Gastroesophageal sphincter (tissue), 3 donors: ENCODE results near the gene TRIM54.

Source experiments
- CTCF ChIP-seq, 4 experiments: fragments of 200-600 bp in 2 of 4; fragments of 450-650 bp in 2 of 4; sonication (generic) in 1 of 4; IDR thresholded peaks; one replicate each; pipeline ENCODE4 v1.5.1; 2017 to 2019; ENCODE audit warnings: antibody characterized with exemption in 4 of 4, mild to moderate bottlenecking in 2 of 4, moderate library complexity in 2 of 4
- EP300 ChIP-seq: sonication (generic); formaldehyde crosslinking; IDR thresholded peaks from one replicate; pipeline ENCODE4 v1.6.1; 2017; ENCODE audit warnings: antibody characterized with exemption, mild to moderate bottlenecking
- POLR2A ChIP-seq, 2 donors: fragments of 450-650 bp; IDR thresholded peaks; one replicate each; pipeline ENCODE4 v1.6.1; 2017; ENCODE audit warnings: antibody characterized with exemption in 2 of 2, mild to moderate bottlenecking in 2 of 2, moderate library complexity in 1 of 2
- POLR2AphosphoS5 ChIP-seq: sonication (generic); formaldehyde crosslinking; IDR thresholded peaks from one replicate; pipeline ENCODE4 v1.6.1; 2017; ENCODE audit warnings: antibody characterized with exemption

- TF ChIP-seq CTCF (IDR thresholded peaks at IDR 0.05): no peak
- TF ChIP-seq POLR2A (IDR thresholded peaks at IDR 0.05): no peak
- TF ChIP-seq EP300: no peak
- TF ChIP-seq POLR2AphosphoS5: no peak
These were observed 12.7 kb downstream of the TRIM54 start for GRCh38 chr2:27294928-27295327.
